HEK293 (cell line): ENCODE data around the gene PAEP.

Experiments used
- ATF2 ChIP-seq: fragments of 450-650 bp; formaldehyde crosslinking; IDR thresholded peaks from 2 replicates; pipeline ENCODE4 v1.5.1; 2016; ENCODE audit warnings: missing biosample characterization, missing genetic modification characterization, low read depth
- PATZ1 ChIP-seq: fragments of 450-650 bp; formaldehyde crosslinking; IDR thresholded peaks from 2 replicates; pipeline ENCODE4 v1.5.1; 2016; ENCODE audit warnings: missing biosample characterization, missing genetic modification characterization
- SALL2 ChIP-seq: fragments of 450-650 bp; formaldehyde crosslinking; IDR thresholded peaks from 2 replicates; pipeline ENCODE4 v1.5.0; 2017; ENCODE audit warnings: missing biosample characterization, mild to moderate bottlenecking, missing genetic modification characterization, borderline replicate concordance
- SETDB1 ChIP-seq: IDR thresholded peaks from one replicate; pipeline ENCODE4 v1.6.1; 2017; ENCODE audit warnings: mild to moderate bottlenecking, low read length, moderate library complexity, mixed read lengths; ENCODE audit not compliant: insufficient read length
- ZBTB1 ChIP-seq: fragments of 450-650 bp; formaldehyde crosslinking; IDR thresholded peaks from 2 replicates; pipeline ENCODE4 v1.5.1; 2016; ENCODE audit warnings: missing biosample characterization, missing genetic modification characterization
- ZNF138 ChIP-seq: fragments of 450-650 bp; formaldehyde crosslinking; IDR thresholded peaks from 2 replicates; pipeline ENCODE4 v1.5.1; 2016; ENCODE audit warnings: missing biosample characterization, missing genetic modification characterization, borderline replicate concordance
- ZNF391 ChIP-seq: fragments of 450-650 bp; formaldehyde crosslinking; IDR thresholded peaks from 2 replicates; pipeline ENCODE4 v1.5.1; 2016; ENCODE audit warnings: low read depth, missing biosample characterization, missing genetic modification characterization, borderline replicate concordance
- ZNF416 ChIP-seq: fragments of 450-650 bp; formaldehyde crosslinking; IDR thresholded peaks from 2 replicates; pipeline ENCODE4 v1.5.1; 2016; ENCODE audit warnings: missing biosample characterization, missing genetic modification characterization
- ZNF701 ChIP-seq: fragments of 450-650 bp; formaldehyde crosslinking; IDR thresholded peaks from 2 replicates; pipeline ENCODE4 v1.5.1; 2016; ENCODE audit warnings: missing biosample characterization, missing genetic modification characterization
- TF ChIP-seq, protein P1 (sequence below): fragments of 450-650 bp; IDR thresholded peaks from 2 replicates; pipeline ENCODE4 v1.5.1; 2018; ENCODE audit warnings: missing biosample characterization, mild to moderate bottlenecking, missing genetic modification characterization
- TF ChIP-seq, protein P2 (sequence below): fragments of 450-650 bp; formaldehyde crosslinking; IDR thresholded peaks from 2 replicates; pipeline ENCODE4 v1.5.1; 2016; ENCODE audit warnings: missing biosample characterization, missing genetic modification characterization
- TF ChIP-seq, protein P3 (sequence below): fragments of 450-650 bp; formaldehyde crosslinking; IDR thresholded peaks from 2 replicates; pipeline ENCODE4 v1.5.1; 2016; ENCODE audit warnings: missing biosample characterization, missing genetic modification characterization
- TF ChIP-seq, protein P4 (sequence below): fragments of 450-650 bp; formaldehyde crosslinking; IDR thresholded peaks from 2 replicates; pipeline ENCODE4; 2016; ENCODE audit warnings: missing biosample characterization, missing genetic modification characterization

DNA sequence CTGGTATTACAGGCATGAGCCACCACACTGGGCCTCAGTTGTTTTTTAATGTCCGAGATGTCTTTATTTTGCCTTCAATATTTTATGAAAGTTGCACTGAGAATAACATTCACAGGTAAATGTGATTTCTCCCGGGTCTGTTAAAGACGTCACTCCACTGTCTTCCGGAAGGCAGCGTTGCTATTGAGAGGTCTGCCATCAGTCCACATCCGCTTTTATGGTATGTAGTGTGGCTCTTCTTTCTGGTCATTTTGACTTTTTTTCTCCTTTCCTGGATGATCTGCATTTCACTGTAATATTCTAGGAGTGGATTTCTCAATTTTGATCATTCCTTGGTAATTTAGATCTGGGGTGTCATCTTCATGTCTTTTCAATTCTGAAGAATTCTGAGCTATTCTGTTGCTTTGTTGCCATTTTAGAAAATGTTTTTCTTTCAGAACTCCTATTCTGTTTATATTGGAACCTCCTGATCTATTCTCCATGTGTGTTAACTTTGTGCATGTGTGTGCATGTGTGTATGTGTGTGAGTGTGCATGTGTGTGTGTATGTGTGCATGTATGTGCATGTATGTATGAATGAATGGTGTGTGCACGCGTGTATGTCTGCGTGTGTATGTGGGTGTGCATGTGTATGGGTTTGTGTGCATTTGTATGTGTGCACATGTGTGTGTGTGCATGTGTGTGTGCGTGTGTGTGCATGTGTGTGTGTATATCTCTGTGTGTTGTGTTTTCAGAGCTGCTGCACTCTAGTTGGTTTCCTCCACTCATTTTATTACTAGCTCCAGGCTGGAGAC, 42.2 kb upstream of the PAEP start:
- TF ChIP-seq ZNF416 (no peak), ZBTB1 (no peak), SETDB1 (no peak), PATZ1 (tag by site-specific recombination) (no peak), ZNF138 (tag by site-specific recombination) (no peak), ZNF701 (no peak), SALL2 (tag by site-specific recombination) (no peak), ATF2 (tag by site-specific recombination) (no peak), ZNF391 (no peak)
- TF ChIP-seq, protein P1, sequence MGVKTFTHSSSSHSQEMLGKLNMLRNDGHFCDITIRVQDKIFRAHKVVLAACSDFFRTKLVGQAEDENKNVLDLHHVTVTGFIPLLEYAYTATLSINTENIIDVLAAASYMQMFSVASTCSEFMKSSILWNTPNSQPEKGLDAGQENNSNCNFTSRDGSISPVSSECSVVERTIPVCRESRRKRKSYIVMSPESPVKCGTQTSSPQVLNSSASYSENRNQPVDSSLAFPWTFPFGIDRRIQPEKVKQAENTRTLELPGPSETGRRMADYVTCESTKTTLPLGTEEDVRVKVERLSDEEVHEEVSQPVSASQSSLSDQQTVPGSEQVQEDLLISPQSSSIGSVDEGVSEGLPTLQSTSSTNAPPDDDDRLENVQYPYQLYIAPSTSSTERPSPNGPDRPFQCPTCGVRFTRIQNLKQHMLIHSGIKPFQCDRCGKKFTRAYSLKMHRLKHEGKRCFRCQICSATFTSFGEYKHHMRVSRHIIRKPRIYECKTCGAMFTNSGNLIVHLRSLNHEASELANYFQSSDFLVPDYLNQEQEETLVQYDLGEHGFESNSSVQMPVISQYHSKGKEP (tag by site-specific recombination): no peak
- TF ChIP-seq, protein P2, sequence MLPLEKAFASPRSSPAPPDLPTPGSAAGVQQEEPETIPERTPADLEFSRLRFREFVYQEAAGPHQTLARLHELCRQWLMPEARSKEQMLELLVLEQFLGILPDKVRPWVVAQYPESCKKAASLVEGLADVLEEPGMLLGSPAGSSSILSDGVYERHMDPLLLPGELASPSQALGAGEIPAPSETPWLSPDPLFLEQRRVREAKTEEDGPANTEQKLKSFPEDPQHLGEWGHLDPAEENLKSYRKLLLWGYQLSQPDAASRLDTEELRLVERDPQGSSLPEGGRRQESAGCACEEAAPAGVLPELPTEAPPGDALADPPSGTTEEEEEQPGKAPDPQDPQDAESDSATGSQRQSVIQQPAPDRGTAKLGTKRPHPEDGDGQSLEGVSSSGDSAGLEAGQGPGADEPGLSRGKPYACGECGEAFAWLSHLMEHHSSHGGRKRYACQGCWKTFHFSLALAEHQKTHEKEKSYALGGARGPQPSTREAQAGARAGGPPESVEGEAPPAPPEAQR: no peak
- TF ChIP-seq, protein P3, sequence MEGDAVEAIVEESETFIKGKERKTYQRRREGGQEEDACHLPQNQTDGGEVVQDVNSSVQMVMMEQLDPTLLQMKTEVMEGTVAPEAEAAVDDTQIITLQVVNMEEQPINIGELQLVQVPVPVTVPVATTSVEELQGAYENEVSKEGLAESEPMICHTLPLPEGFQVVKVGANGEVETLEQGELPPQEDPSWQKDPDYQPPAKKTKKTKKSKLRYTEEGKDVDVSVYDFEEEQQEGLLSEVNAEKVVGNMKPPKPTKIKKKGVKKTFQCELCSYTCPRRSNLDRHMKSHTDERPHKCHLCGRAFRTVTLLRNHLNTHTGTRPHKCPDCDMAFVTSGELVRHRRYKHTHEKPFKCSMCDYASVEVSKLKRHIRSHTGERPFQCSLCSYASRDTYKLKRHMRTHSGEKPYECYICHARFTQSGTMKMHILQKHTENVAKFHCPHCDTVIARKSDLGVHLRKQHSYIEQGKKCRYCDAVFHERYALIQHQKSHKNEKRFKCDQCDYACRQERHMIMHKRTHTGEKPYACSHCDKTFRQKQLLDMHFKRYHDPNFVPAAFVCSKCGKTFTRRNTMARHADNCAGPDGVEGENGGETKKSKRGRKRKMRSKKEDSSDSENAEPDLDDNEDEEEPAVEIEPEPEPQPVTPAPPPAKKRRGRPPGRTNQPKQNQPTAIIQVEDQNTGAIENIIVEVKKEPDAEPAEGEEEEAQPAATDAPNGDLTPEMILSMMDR: no peak
- TF ChIP-seq, protein P4, sequence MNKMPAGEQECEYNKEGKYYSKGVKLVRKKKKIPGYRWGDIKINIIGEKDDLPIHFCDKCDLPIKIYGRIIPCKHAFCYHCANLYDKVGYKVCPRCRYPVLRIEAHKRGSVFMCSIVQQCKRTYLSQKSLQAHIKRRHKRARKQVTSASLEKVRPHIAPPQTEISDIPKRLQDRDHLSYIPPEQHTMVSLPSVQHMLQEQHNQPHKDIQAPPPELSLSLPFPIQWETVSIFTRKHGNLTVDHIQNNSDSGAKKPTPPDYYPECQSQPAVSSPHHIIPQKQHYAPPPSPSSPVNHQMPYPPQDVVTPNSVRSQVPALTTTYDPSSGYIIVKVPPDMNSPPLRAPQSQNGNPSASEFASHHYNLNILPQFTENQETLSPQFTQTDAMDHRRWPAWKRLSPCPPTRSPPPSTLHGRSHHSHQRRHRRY (tag by site-specific recombination): no peak
